T47D (cell line): ENCODE results near the gene FEZF2.

Experiments used
- DNase-seq, 2 experiments: peaks; one replicate each; pipeline versions ENCODE4 v3.0.0 to v3.0.0-alpha.2; 2011 to 2012; ENCODE audit warnings: low read depth in 1 of 2, low spot score in 1 of 2
- JUND ChIP-seq: IDR thresholded peaks from 2 replicates; pipeline ENCODE4 v1.6.1; 2012; ENCODE audit warnings: low read depth
- in situ Hi-C: cut with HindIII; loops from 2 replicates; pipeline ENCODE4 v1.10.0; 2016; ENCODE audit warnings: low sequenced_read_pairs, low pct_unique_long_range_greater_than_20kb

Gene FEZF2

DNA sequence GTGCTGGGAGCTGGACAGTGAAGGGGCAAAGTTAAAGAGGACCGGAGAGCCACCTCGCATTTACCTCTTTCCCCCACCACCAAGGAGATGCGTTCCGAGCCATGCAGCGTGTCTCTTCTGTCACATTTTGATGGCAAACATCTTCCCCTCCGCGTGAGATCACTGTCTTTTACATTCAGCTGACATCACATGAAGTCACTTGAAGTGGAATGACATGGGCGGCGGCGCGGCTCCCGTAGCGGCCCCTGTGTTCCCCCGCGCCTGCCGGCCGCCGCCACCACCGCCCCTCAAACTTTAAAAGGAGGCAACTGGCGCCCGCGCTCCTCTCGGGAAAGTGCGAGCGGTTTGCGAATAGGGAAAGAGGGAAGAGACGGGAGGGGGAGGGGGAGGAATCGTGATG is at the start of gene FEZF2:
Gene FEZF2 (minus strand): TSS at position 336 of the 400 bp plus-strand sequence. CDS start 682 bp downstream, outside the sequence.
- DNase-seq, result no peak
- in situ Hi-C loops, result no loop called here

DNA sequence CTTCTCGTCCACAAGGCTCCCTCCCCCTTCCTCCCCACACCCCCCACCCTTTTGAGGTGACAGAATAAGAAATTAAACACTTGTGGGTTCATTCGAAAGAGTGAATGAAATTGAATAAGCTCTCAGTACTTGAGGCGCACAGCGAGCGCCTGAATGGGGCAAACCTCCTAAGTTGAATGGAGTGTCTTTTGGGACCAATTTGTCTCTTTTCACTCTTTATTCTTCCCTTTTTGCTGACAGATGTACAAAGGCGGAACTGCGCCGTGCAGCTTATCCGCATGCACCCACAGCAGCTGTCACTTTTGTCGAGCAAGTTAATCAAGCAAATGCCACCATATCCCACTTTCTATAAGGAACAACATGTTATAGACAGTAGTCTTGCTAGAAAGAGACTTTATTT is 47.9 kb upstream of the FEZF2 start:
- no peak for TF ChIP-seq JUND
- in situ Hi-C loops, result no loop called here
- DNase-seq, result no peak

More for the DNA sequence above, at the start of gene FEZF2:
- TF ChIP-seq JUND, result no peak

DNA sequence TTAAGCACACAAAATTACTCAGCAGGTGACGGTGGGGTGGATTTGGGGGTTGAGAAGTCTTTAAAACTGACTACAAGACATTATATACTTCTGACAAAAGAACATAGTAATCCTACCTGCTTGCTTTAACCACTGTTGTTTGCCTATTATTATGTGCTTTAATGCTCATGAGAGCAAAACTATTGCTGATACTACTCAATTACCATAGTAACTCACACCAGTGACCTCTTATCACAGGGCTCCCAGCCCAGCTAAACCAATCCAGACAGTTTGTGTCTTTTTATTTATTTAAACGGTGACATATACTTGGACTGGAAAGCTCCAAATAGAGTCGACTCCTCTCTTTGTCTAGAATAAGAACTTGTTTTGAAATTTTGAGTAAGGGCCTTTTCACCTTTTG is 42.8 kb upstream of the FEZF2 start:
- in situ Hi-C loops, result no loop called here
- no peak for TF ChIP-seq JUND
- no peak for DNase-seq

DNA sequence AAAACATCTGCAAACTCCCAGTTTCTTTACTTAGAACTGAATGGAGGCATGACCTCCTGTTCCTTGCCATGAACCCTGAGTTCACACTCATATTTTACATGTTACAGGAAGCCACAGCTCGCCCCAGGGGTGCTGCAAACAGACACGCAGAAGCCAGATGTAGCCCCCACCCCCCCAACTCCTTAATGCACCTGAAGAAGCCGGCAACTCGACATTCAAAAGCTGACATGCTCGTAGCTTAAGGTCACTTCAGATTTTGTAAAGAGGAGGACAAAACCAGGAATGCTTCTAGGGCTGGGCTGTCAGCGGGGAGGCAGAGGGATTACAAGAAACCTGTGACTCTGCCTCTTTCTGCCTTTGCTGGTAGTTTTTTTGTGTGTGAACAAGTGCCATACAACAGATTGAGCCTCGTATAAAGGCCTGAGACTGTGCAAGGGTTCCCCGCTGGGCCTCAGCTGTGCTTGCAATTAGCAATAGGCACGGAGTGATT is 42.0 kb upstream of the FEZF2 start:
- TF ChIP-seq JUND, result no peak
- DNase-seq, result no peak
- in situ Hi-C loops, result no loop called here

DNA sequence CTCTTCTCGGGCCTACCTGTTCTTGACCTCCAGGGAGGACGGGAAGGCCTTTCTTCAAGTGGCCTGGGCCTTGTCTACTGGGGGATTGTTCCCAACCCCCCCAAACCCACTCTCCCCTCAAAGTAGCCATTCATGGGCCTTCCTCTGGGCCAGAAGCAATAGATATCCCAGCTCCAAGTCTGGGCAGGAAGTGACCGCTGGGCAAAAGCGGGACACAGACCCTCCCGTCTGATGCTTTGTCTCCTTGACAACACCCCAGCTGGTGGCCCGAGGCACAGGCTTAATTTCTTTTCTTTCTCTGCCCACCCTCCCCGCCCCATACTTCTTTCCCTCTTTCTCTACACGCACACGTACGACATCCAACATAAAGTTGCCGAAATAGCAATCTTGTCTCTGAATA is 41.4 kb upstream of the FEZF2 start:
- in situ Hi-C loops, result no loop called here
- DNase-seq, result no peak
- TF ChIP-seq JUND, result no peak

DNA sequence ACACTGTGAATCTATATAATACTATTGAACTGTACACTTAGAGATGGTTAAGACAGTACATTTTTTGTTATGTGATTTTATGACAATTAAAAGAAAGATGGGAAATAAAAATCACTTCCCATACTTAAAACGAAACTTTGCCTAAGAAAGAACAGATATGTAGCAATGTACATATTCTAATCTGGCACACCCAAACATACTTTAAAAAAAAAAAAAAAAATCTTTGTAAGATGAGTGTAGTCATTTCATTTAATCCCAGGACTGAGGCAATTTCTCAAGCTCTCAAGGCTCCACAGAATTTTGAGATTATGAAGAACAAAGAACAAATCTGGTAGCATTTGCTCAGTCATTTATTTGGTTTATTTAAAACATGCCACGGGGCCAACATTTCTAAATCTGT is 40.3 kb upstream of the FEZF2 start:
- in situ Hi-C loops, result no loop called here
- TF ChIP-seq JUND, result no peak
- no peak for DNase-seq

DNA sequence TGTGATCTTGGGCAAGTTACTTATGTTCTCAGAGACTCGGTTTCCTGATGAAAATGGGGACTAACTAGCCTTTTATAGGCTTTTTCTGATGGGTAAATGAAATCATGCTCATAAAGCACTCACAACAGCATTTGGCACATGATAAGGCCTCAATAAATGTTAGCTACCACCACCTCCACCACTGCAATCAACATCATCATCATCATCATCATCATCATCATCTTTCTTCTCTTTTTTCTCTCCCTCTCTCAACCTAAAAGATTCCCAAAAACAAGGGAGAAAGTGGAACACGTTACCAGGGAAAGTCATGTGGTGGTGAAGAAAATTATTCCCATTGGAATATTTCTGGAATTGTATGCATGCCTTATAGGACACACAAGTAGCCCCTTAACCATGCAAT is 33.6 kb upstream of the FEZF2 start:
- no peak for DNase-seq
- in situ Hi-C loops, result no loop called here
- TF ChIP-seq JUND, result no peak

DNA sequence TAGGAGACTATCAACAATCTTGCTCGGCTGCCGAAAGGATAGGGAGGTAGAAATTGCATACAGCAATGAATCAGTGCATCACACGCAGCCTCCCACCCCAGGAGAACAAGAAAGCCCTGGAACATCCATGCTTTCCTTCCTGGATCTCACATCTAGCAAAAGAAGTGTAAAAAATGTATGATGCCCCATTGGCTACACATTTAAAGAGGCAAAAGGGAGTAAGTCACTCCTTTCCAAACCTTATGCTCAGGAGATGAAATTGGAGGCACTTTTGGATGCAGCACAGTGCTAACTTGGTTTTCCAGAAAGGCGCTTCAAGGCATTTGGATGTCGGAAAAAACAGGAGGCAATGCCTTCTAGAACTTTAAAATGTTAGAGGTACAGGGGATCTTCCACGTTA is 32.2 kb upstream of the FEZF2 start:
- DNase-seq, result no peak
- TF ChIP-seq JUND, result no peak
- in situ Hi-C loops, result no loop called here

DNA sequence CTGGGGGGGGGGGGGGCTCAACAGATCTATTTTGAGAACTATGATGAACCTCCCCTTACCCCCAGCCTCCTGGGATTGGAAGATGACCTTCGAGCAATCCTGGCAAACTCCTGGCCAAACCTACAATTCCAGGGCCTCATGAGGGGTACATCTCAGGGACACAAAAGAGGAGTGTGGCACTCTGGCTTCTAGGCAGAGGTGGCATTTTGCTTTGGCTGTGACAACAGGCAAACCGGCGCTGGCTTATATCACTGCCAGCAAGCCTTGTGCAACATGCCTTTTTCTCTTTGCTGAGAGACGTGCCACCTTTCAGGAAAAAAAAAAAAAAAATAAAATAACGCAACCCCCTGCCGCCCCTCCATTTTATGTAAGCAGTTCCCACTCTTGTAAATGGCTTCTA is 31.8 kb upstream of the FEZF2 start:
- no peak for TF ChIP-seq JUND

DNA sequence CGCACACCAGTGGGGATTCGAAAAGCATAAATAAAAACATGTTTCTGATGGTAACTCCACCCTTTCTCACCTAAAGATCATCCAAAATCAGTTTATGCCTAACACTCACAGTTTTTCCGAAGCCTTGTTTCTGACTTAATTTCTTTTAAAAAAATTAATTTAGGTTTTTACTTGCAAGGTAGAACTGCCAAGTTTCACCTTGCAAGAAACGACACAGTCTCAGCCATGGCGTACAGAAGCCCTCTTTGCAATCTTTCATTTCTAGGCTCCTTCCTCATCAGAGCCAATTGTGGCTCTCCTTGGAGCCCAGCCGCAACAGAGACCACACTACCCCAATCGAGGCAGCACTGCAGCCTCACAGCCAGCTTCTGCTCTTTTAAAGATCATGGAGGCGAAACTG is 31.0 kb upstream of the FEZF2 start:
- no peak for TF ChIP-seq JUND
- no peak for DNase-seq
- in situ Hi-C loops, result no loop called here

More for the DNA sequence above, 31.8 kb upstream of the FEZF2 start:
- no peak for DNase-seq
- in situ Hi-C loops, result no loop called here

DNA sequence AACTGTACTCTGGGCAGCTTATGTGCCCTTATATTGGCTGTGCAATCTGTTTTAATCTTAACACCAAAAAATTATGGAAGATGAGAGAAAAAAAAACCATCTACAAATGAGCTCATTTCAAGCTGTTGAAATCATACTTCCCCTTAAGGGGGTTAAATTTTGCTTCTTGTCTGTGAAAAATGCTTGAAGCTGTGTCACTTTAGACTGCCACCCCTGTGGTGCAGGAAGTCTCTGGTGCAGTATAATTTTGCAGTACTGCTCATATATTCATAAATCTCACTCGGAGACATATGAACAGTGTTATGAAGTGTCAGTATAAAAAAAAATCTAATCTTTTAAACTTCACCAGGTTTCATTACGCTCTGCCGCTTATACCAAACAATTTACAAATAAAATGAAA is 30.4 kb upstream of the FEZF2 start:
- no peak for DNase-seq
- in situ Hi-C loops, result no loop called here

DNA sequence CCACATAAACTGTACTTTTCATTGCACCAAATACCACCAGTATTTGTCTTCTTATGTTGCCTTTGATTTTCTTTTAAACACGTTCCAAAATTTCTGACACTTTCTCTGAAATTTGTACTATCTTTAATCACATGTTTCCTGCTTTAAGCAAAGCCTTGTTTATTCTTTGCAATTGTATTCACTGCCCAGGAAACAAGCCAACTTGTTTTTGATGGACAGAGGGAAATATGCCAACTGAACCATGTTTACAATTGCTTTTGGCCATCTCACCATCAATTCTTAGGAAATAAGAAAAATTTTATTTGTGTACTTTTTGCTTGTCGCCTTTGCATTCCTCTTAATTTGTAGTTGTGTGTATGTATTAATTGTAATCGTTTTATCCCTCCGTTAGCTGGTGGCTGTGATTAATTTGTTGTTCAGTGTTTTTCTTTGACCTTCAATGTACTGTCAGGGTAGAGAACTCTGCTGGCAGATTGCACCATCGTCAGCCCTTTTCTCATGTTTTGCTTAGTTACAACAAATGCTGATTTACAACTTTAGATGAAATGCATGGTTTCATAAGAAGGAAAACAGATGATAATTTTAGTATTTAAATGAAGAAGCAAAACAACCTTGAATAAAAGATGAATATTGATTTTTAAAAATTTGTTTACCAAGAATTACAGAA is 19.4 kb upstream of the FEZF2 start:
- in situ Hi-C loops, result no loop called here
- no peak for TF ChIP-seq JUND
- no peak for DNase-seq

More for the DNA sequence above, 30.4 kb upstream of the FEZF2 start:
- TF ChIP-seq JUND, result no peak

DNA sequence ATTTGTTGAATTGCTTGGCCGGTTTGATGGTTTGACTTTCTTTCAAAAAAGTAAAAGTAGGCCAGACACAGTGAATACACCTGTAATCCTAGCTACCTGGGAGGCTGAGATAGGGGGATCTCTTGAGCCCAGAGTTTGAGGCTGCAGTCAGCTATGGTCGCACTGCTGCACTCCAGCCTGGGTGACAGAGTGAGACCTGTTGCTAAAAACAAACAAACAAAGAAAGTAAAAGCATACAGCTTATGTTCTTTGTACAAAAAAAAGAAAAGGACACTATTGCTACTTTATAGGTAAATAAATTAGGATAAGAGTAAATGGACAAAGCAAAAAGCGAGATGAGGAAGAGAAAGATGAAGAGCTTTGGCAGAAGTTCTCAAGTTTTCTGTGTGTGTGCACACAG is 13.9 kb upstream of the FEZF2 start:
- in situ Hi-C loops, result no loop called here
- TF ChIP-seq JUND, result no peak
- DNase-seq, result no peak

DNA sequence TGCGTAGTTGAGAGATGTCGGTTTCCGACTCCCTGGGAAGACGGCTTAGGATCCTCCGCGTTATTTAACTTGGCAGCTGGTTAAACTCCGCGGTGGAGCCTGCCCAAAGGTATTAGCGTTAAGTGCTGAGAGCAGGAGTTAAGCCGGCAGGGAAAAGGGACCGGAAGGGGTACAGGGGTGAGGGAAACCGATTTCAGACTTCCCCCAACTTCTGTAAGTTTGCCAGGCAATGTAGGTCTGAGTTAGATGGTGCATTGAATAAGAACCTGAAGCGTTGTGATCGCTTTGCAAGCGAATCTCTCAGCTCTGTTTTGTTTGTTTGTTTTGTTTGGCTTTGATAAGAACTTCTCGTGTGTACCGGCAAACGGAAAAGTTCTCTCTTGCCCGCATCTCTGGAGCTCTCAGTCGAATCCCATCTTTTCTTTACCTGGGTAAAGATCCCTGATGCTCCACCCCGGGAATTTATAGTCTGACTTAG is 6.0 kb upstream of the FEZF2 start:
- TF ChIP-seq JUND, result no peak
- DNase-seq, result no peak
- in situ Hi-C loops, result no loop called here
